ENCODE data around the gene SPOCD1. TPM values are rescaled to one million over a fixed set of nuclear protein-coding genes. Genes with fewer than 3 reads are reported as not detected.

Gene SPOCD1
- total and polyA plus RNA-seq, 2 of the 4 experiments (the other 2 are of a cell fraction) = 59.7 to 132 TPM

GRCh38 chr1:31799895-31800673, 15.7 kb downstream of the SPOCD1 start:
- Histone ChIP-seq H3K4me2 (ENCODE audit: low read depth, low read length) (no peak overlapping the region), H3K23ac (ENCODE audit: low read depth, low read length) (no peak overlapping the region), H2BK20ac (ENCODE audit: low read depth, low read length) (no peak overlapping the region; the same call in 1 of the 2 replicates), H2BK5ac (ENCODE audit: low read depth, low read length, poor library complexity, severe bottlenecking) (peak overlapping the region; percentile 80), H3K14ac (replicated peaks; ENCODE audit: low read depth, low read length) (peak overlapping the region; percentile 78; the same call in 1 of the 2 replicates), H4K8ac (ENCODE audit: low read depth in 2 of 2, low read length in 2 of 2) (peak overlapping the region; percentile 68 to 93; a peak in 3 of 4 replicates), H2BK15ac (ENCODE audit: low read depth, low read length) (peak overlapping the region; percentile 93; the same call in 1 of the 3 replicates), H4K20me1 (ENCODE audit: insufficient read depth, low read length) (peaks cover 13% of the 10 kb centered on the region), H2AK5ac (ENCODE audit: low read depth, low read length) (peak overlapping the region; percentile 86), H3K18ac (ENCODE audit: low read depth, low read length) (peak overlapping the region; percentile 42), H3K79me1 (ENCODE audit: low read depth in 1 of 2, low read length in 2 of 2) (peaks cover 11 to 39% of the 10 kb centered on the region in 2 experiments; a peak in 2 of 4 replicates), H4K5ac (ENCODE audit: low read depth, low read length) (peak overlapping the region; percentile 5), H4K91ac (ENCODE audit: insufficient read depth, low read depth, low read length) (peak overlapping the region; percentile 76), H3K56ac (ENCODE audit: extremely low read depth, insufficient read depth, low read length) (no peak overlapping the region), H3K27me3 (ENCODE audit: control insufficient read depth, insufficient read depth, low read length) (no peaks in the 10 kb centered on the region), H3K4ac (ENCODE audit: low read depth, low read length) (peak overlapping the region; percentile 87), H2AFZ (replicated peaks; ENCODE audit: low read length, poor library complexity) (peak overlapping the region; percentile 64), H2AK9ac (replicated peaks; ENCODE audit: low read depth, low read length, poor library complexity) (peak overlapping the region; percentile 67), H3K27ac (ENCODE audit: insufficient read depth, low read length) (peak overlapping the region; percentile 77), H3K36me3 (ENCODE audit: control insufficient read depth, insufficient read depth, low read length) (peaks cover 1% of the 10 kb centered on the region; the same call in 1 of the 2 replicates), H3K9ac (ENCODE audit: low read depth, low read length) (no peak overlapping the region), H2BK120ac (ENCODE audit: low read depth, low read length) (peak overlapping the region; percentile 91), H3K4me1 (ENCODE audit: control insufficient read depth, insufficient read depth, low read length) (peaks cover 32% of the 10 kb centered on the region), H3K4me3 (ENCODE audit: insufficient read depth, low read depth, low read length) (no peak overlapping the region), H3K9me3 (ENCODE audit: control insufficient read depth, insufficient read depth, low read length) (no peaks in the 10 kb centered on the region), H3K9me1 (ENCODE audit: insufficient read depth, low read length) (peaks cover 18% of the 10 kb centered on the region)
- ChIA-PET CTCF (interaction anchor here (0.9 to 2.5 kb wide), 3 partner anchors 11 to 17 kb away, joined by 3 to 11 read pairs (median 3); no protein-coding TSS in a partner anchor), POLR2A (ENCODE audit: unreplicated experiment) (no interaction called here)
- no peak for DNase-seq
- no TSS peak for BruUV-seq (replicated peaks)
- TF ChIP-seq CEBPB (IDR thresholded peaks at IDR 0.05; ENCODE audit: low read depth, low read length) (no peak), MAZ (IDR thresholded peaks at IDR 0.05; ENCODE audit: borderline replicate concordance, low read depth, low read length) (no peak), CHD1 (IDR thresholded peaks at IDR 0.05; ENCODE audit: low read depth, low read length) (no peak), ELK1 (IDR thresholded peaks at IDR 0.05; ENCODE audit: borderline replicate concordance, low read depth, low read length) (no peak), RFX5 (IDR thresholded peaks at IDR 0.05; ENCODE audit: low read depth, low read length) (no peak), POLR2A (IDR thresholded peaks at IDR 0.05; ENCODE audit: low read depth, low read length) (no peak), USF2 (IDR thresholded peaks at IDR 0.05; ENCODE audit: low read depth, low read length) (no peak), RAD21 (IDR thresholded peaks at IDR 0.05; ENCODE audit: low read length) (no peak), NFE2L2 (IDR thresholded peaks at IDR 0.05; ENCODE audit: low read depth, low read length) (no peak), FOS (IDR thresholded peaks at IDR 0.05; ENCODE audit: low read depth, low read length) (no peak)
- intact Hi-C loops (cut with micrococcal nuclease) = loop anchor here (2.0 to 10.0 kb wide), 3 partner anchors 137 to 365 kb away; no protein-coding TSS in a partner anchor
- in situ Hi-C loops (cut with MboI; ENCODE audit: low sequenced_read_pairs) = no loop called here
- ATAC-seq (ENCODE audit: low read depth) = no peak
- dilution Hi-C loops (cut with HindIII; ENCODE audit: low sequenced_read_pairs, unreplicated experiment) = no loop called here
- 98% methylated on average over 7 of the region's 16 CpGs; no CpG with 5 or more reads in 1 of the 2 experiments for WGBS, 2 experiments (ENCODE audit: extremely low coverage in 2 of 2, insufficient read length in 1 of 2)
